ENCODE results near the gene C12orf75. TPM values are rescaled to one million over a fixed set of nuclear protein-coding genes. Genes with fewer than 3 reads are reported as not detected.
A peak's percentile ranks its signal among the peaks of the same experiment; 100 is the strongest.

Gene C12orf75
- total RNA-seq, result 10 to 100 TPM; 12.7 to 33.4 (median 17.6) TPM
- 10 to 100 TPM; 16.5 to 23.5 (median 20.4) TPM for polyA plus RNA-seq
- long read RNA-seq, donor 1, transcript C12orf75-201 (6 exons, 1,366 nt), result major isoform, 12 of 13 reads
- long read RNA-seq, donor 1, partial matches to known transcripts, result 0 of 13 reads
- long read RNA-seq, donor 1, other reads (novel, unspliced or antisense), result 0 of 13 reads
- long read RNA-seq, donor 2, transcript C12orf75-201 (6 exons, 1,366 nt), result major isoform, 8 of 10 reads
- long read RNA-seq, donor 2, partial matches to known transcripts, result 0 of 10 reads
- long read RNA-seq, donor 2, other reads (novel, unspliced or antisense), result 0 of 10 reads

- WGBS, 5 donors, result 0 to 1% (median 1%) methylated on average over 26 to 66 of the region's 66 CpGs
- intact Hi-C loops (cut with DNase I; ENCODE audit: low total_unique reads), result no loop called here
- Histone ChIP-seq H3K36me3 (no peaks in the 10 kb centered on the region), H3K27me3 (replicated peaks in 1 of 7) (peaks cover 0 to 19% (median 0%) of the 10 kb centered on the region in 7 donors), H3K9me3 (no peaks in the 10 kb centered on the region), H3K27ac (peak within 1 kb of the TSS; percentile 32 to 90 (median 61)), H3K4me1 (peaks cover 5 to 72% (median 28%) of the 10 kb centered on the region in 6 donors), H3K4me3 (peak within 1 kb of the TSS; percentile 70 to 95 (median 74))
- DNase-seq, result peak; percentile 93
- TF ChIP-seq POLR2AphosphoS5 (IDR thresholded peaks at IDR 0.05), result peak; percentile 66 to 73 (median 69)
- TF ChIP-seq POLR2A (IDR thresholded peaks at IDR 0.05), result no peak
Observed at GRCh38 chr12:105330283-105330930, at the start of gene C12orf75. TSS of gene C12orf75 (plus strand) at chr12:105330691. CDS start at chr12:105330892, 201 bp downstream.

- Histone ChIP-seq H3K4me3 (no peak overlapping the region), H3K27me3 (replicated peaks in 1 of 7) (peaks cover 0 to 5% (median 0%) of the 10 kb centered on the region in 7 donors), H3K36me3 (no peaks in the 10 kb centered on the region), H3K9me3 (no peaks in the 10 kb centered on the region), H3K4me1 (no peaks in the 10 kb centered on the region), H3K27ac (no peak overlapping the region)
- TF ChIP-seq POLR2AphosphoS5 (IDR thresholded peaks at IDR 0.05) (no peak), POLR2A (IDR thresholded peaks at IDR 0.05) (no peak), CTCF (IDR thresholded peaks at IDR 0.05 in 8 of 11, conservative IDR thresholded peaks at IDR 0.05 in 3 of 11) (no peak)
- no peak for DNase-seq
- WGBS, 5 donors, result 77 to 91% (median 85%) methylated on average over 6 of the region's 6 CpGs
- intact Hi-C loops (cut with DNase I; ENCODE audit: low total_unique reads), result no loop called here
Observed at GRCh38 chr12:105280966-105281693, 49.4 kb upstream of the C12orf75 start.

- Histone ChIP-seq H3K4me1 (no peaks in the 10 kb centered on the region), H3K27ac (no peak overlapping the region), H3K4me3 (no peak overlapping the region), H3K9me3 (no peaks in the 10 kb centered on the region), H3K36me3 (no peaks in the 10 kb centered on the region), H3K27me3 (replicated peaks in 1 of 7) (peaks cover 0 to 5% (median 0%) of the 10 kb centered on the region in 7 donors)
- no peak for TF ChIP-seq CTCF (IDR thresholded peaks at IDR 0.05 in 8 of 11, conservative IDR thresholded peaks at IDR 0.05 in 3 of 11)
- TF ChIP-seq POLR2AphosphoS5 (IDR thresholded peaks at IDR 0.05), result no peak
- no peak for TF ChIP-seq POLR2A (IDR thresholded peaks at IDR 0.05)
- 88 to 100% (median 92%) methylated on average over 1 of the region's 1 CpG for WGBS, 5 donors
- no peak for DNase-seq
- intact Hi-C loops (cut with DNase I; ENCODE audit: low total_unique reads), result no loop called here
Observed at GRCh38 chr12:105281694-105282049, 48.8 kb upstream of the C12orf75 start.

- H3K27ac ChIP-seq, result no peak overlapping the region
- 75 to 94% (median 92%) methylated on average over 1 of the region's 1 CpG for WGBS, 5 donors
- H3K27me3 ChIP-seq (replicated peaks in 1 of 7), result peaks cover 0 to 5% (median 0%) of the 10 kb centered on the region in 7 donors
- H3K9me3 ChIP-seq, result no peaks in the 10 kb centered on the region
- no peak for TF ChIP-seq CTCF (IDR thresholded peaks at IDR 0.05 in 8 of 11, conservative IDR thresholded peaks at IDR 0.05 in 3 of 11)
- TF ChIP-seq POLR2AphosphoS5 (IDR thresholded peaks at IDR 0.05), result no peak
- TF ChIP-seq POLR2A (IDR thresholded peaks at IDR 0.05), result no peak
- H3K4me1 ChIP-seq, result no peaks in the 10 kb centered on the region
- intact Hi-C loops (cut with DNase I; ENCODE audit: low total_unique reads), result no loop called here
- no peak for DNase-seq
- no peak overlapping the region for H3K4me3 ChIP-seq
- no peaks in the 10 kb centered on the region for H3K36me3 ChIP-seq
Observed at GRCh38 chr12:105285378-105285777, 45.1 kb upstream of the C12orf75 start.
